Measurements from ENCODE around the gene PHACTR2.
"Not testable (repeated sequence)": the region's sequence is repeated elsewhere in the genome, so short reads cannot be mapped to it uniquely, and the experiment has no call there.

- not testable (repeated sequence) for TF ChIP-seq CTCF (conservative IDR thresholded peaks at IDR 0.05); EZH2 (IDR thresholded peaks at IDR 0.05; ENCODE audit: low read depth)
These were observed 120.7 kb downstream of the PHACTR2 start for GRCh38 chr6:143798487-143798886.
